Hepatocyte (in vitro differentiated cells): Measurements from ENCODE around the gene PTPRN2.

Experiments
- EZH2 ChIP-seq: fragments of 200-600 bp; sonication (generic); IDR thresholded peaks from 2 replicates; pipeline ENCODE4 v1.6.1; 2016; ENCODE audit warnings: antibody characterized with exemption, mild to moderate bottlenecking, borderline replicate concordance
- TF ChIP-seq, protein P1 (sequence below): fragments of 200-600 bp; sonication (generic); IDR thresholded peaks from 2 replicates; pipeline ENCODE4 v1.5.1; 2016; ENCODE audit warnings: antibody characterized with exemption, mild to moderate bottlenecking; ENCODE audit not compliant: poor library complexity

DNA sequence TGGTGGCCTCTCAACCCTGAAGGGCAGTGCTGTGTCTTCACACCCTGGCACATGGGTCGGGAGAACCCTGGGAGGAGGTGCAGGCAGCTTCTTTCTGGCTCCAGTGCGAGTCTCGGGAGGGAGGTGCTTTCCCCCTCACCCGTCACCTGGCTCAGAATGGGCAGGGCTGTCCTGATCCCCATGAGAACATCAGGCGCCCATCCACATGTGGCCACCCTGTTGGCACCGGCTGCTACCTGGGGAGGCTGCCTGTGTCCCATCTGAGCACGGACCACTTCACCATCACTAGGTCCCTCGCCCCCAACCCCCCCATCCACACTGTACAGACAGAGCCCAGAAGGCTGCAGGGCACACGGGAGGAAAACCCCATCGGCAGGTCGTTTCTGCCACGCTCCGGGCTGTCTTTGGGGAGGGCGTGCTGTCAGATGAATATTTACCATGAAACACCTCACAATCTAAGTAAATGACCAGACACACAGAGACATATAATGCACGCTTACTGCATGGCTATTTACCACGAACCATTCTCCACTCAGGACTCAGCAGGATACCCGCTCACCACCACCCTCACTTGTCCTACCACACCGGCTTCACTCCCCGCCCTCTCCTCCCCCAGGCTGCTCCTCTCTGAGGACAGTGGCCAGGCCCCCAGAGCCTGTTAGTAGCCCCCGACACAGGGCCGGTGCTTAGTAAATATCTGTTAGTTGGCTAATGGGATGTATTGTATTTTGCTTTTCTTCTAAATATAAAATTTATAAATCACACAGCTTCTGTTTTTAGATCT is 968.6 kb downstream of the PTPRN2 start:
- TF ChIP-seq, protein P1, sequence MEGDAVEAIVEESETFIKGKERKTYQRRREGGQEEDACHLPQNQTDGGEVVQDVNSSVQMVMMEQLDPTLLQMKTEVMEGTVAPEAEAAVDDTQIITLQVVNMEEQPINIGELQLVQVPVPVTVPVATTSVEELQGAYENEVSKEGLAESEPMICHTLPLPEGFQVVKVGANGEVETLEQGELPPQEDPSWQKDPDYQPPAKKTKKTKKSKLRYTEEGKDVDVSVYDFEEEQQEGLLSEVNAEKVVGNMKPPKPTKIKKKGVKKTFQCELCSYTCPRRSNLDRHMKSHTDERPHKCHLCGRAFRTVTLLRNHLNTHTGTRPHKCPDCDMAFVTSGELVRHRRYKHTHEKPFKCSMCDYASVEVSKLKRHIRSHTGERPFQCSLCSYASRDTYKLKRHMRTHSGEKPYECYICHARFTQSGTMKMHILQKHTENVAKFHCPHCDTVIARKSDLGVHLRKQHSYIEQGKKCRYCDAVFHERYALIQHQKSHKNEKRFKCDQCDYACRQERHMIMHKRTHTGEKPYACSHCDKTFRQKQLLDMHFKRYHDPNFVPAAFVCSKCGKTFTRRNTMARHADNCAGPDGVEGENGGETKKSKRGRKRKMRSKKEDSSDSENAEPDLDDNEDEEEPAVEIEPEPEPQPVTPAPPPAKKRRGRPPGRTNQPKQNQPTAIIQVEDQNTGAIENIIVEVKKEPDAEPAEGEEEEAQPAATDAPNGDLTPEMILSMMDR: no peak
- no peak for TF ChIP-seq EZH2
